Occipital lobe (tissue), 2 donors: ENCODE measurements around the gene PTPRG. TPM values are rescaled to one million over a fixed set of nuclear protein-coding genes. Genes with fewer than 3 reads are reported as not detected.
"Not testable (repeated sequence)": the region's sequence is repeated elsewhere in the genome, so short reads cannot be mapped to it uniquely, and the experiment has no call there.

ENCODE experiments used
- DNase-seq: peaks from one replicate; lab custom pipeline; 2025; lab: John Stamatoyannopoulos, UW
- total RNA-seq: library from RNA; depleted of rRNA; stranded (reverse); fragments of >200 nt; gene quantifications from one replicate; pipeline ENCODE4 v1.2.3, GENCODE V29; 2014

Gene PTPRG
- total RNA-seq, 1 donor from 2014 or later: 81.4 TPM

DNA sequence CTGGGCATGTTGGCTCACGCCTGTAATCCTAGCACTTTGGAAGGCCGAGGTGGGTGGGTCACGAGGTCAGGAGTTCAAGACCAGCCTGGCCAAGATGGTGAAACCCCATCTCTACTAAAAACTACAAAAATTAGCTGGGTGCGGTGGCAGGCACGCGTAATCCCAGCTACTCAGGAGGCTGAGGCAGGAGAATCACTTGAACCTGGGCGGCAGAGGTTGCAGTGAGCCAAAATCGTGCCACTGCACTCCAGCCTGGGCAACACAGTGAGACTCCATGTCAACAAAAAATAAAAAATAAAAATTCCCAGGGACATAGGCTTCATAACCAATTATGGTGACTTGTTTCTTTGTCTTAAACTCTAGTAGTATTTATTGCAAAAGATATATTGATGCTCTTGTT lies 155.3 kb downstream of the PTPRG start:
- DNase-seq: not testable (repeated sequence)

DNA sequence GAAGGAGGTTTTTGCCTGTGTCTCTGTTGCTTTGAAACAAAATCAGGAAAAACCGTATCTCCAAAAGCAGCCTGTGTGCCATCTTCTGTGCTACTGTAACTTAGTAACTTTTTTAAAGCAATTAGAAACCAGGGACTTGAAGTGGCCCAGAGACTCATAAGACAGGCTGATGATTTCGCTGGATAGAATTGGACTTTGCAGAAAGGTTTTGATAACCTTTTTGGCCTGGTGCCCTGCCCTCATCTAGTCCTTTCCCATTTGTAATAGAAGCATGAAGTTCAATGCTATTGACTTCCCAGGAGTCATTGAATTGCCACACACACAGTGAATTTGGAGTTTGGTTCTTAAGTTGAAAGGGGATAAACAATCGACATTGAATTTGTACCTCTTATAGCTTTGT lies 157.2 kb downstream of the PTPRG start:
- no peak for DNase-seq

DNA sequence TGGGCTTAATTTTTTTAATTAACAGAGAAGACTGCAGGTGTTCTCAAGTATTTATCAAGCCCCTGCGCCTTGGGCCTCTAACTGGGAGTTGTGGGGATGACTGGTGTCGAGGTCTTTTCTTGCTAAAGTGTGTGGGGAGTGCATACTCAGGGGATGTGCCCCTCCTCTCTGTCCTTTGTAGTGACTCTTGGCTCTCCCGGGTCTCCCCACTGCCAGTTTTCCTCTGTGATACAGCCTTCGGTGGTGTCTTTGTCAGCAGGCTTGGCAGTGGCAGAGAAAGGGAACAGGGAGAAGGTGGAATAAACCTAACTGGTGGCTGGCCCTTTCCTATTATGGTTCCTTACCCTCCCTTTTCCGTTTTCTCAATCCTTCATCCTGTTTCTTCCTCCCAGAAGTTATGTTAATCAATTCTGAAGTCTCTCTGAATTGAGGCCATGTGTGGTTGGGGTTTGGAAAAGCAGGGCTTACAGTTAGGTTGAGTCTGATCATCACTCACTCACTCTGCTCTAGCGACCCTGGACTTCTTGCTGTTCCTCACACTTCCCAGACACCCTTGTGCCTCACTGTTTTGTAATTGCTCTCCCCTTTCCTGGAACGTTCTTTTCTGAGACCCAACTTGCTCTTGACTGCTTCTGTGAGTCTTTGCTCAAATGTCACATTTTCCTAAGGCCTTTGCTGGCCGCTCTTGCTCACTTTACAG lies 158.1 kb downstream of the PTPRG start:
- DNase-seq: peak; percentile 2

DNA sequence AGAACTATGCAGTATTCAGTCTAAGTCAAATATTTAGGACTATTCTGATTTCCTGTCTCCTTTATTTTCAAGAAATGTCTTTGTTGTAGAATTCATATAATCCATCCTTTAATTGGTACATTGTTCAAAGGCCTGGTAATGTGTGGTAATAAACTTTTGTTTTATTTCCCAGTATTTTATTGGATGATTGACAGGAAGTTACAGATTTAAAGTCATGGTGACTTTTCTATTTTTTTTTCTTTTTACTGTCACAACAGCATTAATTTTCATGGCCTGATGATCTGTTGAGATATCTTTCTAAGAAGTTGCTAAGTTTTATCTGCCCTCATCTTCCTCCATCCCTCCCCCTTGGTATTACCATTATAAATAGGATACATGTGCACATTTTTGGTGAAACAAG lies 161.7 kb downstream of the PTPRG start:
- DNase-seq: no peak

DNA sequence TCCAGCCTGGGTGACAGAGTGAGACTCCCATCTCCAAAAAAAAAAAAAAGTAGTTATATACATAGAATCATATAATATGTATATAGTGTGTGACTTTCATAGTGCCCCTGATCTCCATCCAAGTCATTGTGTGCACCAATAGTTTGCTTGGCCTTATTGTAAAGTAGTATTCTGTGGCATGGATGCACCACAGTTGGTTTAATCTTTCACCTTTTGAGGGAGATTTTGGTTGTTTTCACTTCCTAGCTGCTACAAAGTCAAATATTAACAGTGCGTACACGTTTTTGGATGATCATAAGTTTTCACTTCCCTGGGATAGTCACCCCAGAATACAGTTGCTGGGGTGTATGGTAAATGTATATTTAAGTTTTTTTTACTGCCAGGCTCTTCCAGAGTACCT lies 162.8 kb downstream of the PTPRG start:
- DNase-seq: no peak

DNA sequence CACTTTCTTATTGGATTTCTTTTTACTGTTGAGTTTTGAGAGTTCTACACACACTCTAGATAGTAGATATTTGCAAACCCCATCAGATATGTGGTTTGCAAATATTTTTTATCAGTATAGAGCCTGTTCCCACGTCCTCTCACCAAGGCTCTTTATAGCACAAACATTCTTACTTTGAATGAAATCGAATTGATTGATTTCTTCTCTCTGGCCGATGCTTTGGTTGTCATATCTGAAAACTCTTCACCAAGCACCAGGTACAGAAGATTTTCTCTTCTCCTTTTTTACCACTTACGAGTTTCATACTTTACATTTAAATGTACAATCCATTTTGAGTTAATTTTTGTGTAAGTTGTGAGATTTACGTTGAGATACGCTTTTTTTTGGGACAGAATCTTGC lies 163.4 kb downstream of the PTPRG start:
- DNase-seq: no peak

DNA sequence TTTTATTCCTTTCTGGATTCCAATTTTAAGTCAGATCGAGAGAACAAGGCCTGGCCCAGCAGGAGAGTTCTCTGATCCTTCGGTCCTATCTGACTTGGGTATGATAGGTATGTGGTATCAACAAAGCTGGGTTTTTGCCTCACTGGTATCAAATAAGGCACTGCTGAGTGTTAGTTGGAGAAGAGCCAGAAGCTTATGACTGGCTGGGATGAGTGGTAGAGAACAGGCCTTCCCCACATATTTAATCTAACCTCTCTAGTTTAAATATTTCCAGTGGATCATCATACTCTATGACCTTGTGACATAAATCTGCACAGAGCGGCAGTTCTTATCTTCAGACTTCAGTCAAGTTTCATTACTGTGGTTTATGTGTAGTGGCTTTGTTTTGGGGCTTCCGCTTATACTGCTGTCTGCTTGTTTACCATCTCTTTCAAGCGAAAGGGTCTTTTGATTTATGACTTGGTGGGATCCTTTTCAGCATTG lies 164.5 kb downstream of the PTPRG start:
- no peak for DNase-seq

DNA sequence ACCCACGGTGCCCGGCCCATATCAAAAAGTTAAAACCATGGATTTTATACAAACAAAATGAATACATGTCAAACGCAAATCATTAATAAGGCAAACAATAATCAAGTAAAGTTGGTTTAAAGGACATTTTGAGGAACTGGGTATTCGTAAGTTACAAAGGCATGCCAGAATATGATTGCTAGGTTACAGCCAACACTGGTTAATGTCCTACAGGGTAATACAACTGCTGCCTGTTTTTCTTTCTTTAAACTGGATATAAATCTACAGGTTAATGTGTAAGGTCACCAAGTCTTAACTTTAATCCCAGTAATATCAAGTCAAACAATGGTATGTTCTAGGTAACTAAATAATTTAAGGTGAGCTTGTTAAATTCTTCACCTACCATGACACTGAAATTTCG lies 166.1 kb downstream of the PTPRG start:
- DNase-seq: no peak

DNA sequence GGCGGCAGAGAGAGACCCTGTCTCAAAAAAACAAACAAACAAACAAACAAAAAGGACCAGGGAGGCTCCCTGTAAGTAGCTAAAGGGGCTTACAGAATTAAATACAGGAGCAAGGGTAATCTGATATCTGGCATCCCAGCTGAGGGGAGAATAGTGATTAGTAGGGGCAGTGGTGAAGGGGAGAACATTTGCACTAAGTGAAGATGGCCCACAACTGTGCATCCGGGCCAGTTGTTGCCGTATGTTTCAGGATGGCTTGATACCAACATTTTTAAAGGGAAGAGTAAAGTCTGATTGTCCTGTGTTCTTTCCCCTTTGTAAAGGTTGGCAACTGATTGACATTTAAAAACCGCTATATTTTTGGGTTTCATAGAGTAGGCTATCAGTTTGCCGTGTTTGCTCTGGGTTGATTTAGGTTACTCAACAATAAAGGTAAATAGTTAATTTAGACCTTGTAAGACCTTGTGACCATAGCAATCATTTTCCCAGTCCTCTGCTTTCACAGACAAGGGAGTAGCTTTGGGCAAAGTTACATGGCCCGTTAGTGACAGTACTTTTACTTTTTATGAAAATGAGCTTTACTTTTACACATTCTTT lies 167.8 kb downstream of the PTPRG start:
- no peak for DNase-seq

DNA sequence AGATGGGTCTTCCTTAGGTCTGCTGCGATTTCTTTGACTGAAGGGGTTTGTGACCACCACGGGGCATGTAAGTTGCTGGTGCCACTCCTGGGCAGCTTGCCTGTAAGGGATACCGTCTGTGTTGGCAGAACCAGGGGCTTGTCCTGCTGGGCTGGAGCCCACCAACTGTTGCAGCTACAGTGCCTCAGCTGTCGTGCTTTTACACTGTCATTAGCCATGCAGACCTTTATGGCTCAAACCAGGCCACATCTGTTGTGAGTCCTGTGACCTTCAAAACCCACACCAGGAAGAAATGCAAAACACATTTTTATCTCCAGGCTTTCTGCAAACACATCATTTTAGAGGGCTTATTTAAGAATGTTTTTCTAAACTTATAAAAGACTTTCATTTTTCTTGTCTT lies 168.7 kb downstream of the PTPRG start:
- no peak for DNase-seq

DNA sequence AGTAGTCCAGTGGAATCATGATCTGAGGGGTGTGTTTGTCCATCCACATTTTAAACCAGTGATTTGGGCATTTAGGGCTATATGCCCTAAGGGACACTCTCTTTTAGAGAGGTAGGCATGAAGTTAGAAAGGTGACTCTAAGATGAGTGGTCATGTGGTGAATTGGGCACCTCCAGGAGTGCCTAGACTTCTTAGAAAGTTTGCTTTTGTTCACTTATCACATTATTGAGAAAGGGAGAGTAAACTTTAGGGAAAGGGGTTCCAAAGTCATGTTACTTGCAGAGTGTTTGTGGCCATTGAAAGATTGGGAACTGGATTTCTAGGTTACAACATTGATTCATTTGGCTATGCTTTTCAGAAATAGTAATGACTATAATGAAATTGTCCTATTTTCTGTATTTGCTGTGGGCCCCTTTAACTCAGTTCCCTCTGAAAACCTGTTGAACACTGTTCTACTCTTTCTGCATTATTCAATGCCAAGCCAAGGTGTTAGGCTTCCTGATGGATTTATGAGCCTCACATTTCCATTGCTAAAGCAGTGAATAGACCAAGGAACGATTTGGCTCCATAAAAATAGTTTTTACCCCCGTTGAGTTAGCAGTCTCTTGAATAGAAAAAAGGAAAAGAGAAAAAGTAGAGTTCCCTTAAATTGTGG lies 169.3 kb downstream of the PTPRG start:
- no peak for DNase-seq

DNA sequence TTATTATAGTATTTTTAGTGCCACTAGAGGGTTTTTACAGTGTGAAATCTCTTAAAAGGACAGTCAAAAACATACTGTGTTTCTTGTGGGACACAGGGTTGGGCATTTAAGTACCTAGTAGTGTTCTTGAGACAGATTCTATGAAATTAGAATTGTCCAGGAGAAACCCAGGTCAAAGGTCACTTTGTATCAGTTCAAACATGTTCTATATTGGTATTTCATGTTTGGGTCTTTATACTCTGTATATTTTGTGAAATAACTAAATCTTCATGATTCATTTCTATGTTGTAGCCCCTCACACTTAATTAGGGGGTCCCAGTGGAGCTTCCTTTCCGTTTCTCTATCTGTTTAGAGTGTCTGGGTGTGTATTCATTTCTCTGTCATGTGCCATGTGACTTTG lies 171.6 kb downstream of the PTPRG start:
- DNase-seq: no peak

DNA sequence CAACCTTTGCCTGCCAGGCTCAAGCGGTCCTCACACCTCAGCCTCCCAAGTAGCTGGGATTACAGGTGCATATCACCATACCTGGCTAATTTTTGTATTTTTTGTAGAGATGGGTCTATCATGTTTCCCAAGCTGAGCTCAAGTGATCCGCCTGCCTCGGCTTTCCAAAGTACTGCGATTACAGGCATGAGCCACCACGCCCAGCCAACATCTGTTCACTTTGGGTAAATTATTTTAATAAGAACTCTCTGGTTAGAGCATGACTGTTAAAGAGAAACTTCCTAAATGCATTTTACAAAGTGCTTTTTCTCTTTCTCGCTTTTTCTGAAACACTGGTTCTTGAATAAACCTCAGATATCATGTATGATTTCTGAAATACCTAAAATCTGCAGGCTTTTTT lies 172.5 kb downstream of the PTPRG start:
- DNase-seq: no peak

DNA sequence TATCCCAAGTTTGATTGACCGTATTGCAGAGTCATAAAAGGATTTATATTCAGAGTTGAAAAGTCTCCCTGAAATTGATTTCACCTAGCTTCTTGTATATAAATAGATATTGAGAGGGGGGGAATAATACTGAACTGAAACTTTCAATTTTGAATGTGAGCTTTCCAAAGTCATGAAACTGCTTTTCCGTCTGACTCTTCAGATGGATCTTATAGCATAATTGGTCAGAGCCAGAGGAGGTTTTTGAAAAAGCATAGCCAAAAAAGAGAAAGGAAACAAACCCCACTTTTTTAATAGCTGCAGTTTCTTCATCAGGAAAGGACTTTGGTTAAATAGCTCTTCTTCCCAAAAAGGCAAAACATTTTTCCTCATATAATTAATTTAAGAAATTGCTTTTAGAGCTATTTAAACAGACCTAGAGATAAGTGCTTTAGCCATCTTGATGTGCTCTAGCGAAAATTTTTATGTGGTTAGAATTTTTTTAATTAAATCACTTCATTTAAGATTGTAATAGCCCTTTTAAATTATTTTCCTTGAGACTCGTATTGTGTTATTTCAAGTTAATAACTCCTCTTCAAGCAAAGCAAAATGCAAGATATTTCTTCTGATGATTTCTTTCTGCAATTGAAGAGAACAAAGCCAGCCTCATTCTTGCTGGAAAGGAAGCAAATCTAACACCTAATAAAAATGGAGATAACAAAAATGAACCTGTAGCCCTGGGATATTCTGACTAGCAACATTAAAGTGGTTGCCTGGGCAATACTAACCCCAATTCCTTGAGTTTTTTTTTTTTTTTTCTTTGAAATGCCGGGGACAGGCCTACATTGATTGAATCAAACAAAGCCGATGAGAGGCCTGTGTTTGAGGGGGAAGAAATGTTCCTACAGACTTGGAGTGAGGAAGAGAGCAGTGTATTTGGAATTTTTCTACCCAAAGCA lies 173.6 kb downstream of the PTPRG start:
- no peak for DNase-seq

DNA sequence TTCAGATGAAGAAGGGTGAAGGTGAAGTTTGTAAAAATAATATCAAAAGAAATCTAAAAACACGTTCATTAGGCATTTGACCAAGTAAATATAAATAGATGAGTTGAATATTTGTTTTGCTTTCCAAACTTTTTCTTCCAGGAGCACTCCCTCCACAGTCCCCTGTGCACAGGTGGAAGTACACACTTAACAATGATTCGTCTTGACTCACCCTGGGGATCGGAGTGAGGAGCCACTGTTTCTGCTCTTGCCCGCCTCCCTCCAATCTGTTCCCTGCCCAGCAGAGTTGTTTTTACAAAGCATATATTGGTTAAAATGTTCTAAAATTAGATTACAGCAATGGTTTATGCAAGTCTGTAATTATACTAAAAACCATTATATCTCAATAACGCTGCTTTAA lies 175.1 kb downstream of the PTPRG start:
- no peak for DNase-seq

DNA sequence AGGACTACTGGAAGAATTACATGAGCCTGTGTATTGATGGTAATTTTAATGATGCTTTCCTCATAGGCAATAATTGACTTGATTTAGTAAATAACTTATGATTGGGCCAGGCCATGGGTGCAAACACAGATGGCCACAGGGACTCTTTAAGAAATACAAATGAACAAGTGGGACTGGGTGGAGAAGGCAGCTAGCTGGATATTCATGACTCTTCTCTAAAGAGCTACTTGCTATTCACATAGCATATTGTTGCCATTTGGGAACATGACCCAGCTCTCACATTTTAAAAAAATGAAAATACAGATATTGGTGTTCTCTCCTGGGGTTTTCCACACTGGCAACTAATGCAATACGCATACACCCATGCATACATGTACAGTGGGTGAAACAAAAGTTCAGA lies 178.3 kb downstream of the PTPRG start:
- no peak for DNase-seq

DNA sequence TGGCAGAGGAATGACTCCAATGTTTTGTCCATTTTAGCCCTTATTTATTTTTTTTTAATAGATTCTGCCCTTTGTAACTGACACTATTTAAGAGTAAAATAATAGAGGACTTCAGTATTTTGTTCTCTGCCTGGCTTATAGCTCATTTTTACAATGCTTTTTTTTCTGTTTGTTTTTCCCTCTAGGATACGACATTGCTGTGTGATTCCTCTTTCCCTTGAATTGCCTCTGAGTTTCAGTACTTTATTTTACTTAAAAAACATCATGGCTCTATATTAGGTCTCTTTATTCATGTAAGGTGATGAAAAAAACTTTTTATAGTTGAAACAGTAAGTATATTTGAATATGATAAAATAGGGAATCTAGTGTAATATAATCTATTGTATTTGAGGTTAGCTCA lies 179.1 kb downstream of the PTPRG start:
- no peak for DNase-seq

DNA sequence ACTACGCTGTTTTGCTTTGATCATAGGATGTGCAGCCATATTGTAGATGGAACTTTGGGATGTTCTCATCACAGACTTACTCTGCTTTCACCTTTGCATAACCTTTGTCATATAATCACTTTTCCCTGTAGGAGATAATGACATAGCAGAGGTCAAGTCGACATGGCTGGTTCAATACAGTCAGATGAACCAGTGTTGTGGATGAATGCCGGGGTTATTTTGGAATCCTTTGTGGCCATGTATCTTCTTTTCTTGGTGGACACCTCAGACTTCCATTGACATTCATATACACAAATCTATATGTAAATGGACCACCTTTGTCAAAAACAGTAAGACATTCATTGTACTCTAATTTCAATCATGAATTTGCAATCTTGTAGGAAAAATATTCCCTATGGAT lies 180.2 kb downstream of the PTPRG start:
- DNase-seq: no peak

DNA sequence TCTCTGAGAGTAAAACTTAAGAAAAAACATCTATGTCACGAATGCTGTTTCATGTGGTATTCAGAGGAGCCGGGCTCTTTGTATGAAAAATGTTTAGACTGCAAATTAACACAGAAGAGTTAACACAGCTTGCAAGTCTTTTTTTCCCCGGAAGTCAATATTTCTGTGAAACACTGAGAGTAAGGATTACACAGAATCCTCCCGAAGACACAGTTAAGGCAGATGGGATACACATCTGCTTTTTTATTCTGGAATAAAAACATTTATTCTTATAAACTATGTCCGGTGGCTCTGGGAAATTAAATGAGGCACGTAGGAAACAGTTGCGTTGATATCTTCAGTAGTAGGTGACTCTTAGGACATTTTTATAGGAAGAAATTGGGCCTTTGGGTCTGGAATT lies 180.6 kb downstream of the PTPRG start:
- no peak for DNase-seq

DNA sequence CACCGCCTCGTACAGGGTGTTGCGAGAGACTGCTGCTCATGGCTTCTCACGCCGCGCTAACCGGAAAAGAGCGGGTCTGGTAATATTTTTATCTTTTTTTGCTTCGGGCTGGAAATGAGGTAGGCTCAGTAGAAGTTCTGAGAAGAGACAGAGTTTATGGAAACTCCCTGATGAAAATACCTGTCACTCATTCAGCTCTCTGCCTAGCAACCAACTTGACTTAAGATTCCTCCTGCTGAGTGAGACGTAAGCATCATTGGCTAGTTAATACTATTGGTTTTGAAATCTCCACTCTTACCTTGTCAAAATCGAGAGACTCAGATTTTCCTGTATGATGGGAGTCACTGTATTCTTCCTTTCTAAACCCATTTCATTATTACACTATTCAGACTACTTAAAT lies 181.7 kb downstream of the PTPRG start:
- no peak for DNase-seq

DNA sequence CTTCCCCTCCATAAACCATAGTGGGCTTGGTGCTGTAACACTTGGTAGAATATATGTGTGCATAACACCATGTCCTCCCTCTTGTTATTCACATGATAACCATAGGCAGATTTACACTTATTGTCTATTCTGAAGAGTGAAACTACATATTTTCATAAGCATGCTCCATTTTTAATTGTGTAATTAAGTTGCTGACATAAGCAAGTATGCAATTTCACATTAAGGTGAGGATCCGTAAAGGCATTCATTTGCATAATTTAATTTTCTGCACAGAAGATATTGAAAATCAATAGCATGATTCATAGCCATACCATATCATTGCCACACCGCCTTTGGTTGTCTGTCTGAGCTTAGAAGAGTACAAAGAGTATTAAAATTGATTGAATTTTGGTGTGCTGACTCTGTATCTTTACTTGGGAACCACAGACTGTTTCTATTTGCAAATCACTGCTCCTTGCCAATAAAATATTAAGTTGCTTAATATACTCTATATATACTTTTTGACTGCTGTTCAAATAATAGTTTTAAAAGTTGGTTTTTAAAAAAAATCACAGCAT lies 182.4 kb downstream of the PTPRG start:
- no peak for DNase-seq

DNA sequence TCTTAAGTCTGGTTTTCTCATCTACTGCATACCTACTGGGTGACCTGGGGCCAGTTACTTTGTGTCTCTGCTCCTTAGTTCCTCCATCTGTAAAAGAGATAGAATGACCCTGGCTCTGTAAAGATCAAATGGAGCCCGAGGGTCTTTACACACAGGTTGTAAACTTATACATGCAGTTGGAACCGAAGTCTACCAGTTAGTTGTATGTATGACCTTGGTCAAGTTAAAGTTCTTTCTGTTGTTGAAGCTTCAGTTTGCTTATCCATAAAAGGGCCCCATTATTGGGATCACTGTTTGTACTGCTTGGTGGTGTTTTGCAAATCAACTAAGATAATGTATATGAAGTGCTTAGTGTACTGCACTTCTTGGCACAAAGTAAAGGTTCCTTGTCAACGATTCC lies 186.9 kb downstream of the PTPRG start:
- no peak for DNase-seq
